Measurements from ENCODE around the gene CLDN11.

Gene CLDN11

DNA sequence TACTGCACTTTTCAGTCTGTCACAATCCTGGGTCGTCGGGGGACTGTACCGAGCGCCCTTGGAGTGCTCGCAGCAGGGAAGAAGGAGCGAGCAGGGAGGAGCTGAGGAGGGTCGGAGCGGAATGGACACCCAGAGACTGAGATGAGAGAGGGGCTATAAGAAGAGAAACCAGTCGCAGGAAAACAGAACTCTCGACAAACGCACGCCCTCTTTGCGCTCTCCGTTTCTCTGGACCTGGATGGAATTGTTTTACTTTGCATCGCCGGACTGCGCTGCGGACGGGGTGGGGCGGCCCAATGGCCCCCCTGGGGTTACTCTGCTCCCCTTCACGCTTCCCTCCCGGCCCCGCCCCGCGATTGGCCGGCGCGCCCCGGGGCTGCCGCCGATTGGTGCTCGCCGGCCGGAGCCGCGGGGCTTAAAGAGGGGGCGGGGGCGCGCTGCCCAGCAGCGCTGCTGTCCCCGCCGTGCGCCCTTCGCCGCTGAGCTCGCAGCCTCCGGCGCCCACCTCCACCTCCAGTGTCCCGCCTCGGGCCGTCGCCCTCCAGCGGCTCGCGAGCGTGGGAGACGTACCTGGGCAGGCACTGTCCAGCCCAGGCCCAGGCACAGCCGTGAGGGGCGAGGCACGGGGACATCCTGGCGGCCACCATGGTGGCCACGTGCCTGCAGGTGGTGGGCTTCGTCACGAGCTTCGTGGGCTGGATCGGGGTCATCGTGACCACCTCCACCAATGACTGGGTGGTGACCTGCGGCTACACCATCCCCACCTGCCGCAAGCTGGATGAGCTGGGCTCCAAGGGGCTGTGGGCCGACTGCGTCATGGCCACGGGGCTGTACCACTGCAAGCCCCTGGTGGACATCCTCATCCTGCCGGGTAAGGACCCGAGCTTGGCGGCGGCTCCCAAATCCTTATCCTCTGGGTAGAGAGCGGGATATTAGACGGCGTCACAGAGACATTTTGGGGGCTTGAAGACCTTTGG lies at the start of gene CLDN11:
Gene CLDN11, plus strand, starts transcription at position 447 of the 977 bp plus-strand sequence. Its CDS starts 199 bp downstream, at position 646.
- DNase-seq (ENCODE audit: low spot score) = peak; percentile 93

DNA sequence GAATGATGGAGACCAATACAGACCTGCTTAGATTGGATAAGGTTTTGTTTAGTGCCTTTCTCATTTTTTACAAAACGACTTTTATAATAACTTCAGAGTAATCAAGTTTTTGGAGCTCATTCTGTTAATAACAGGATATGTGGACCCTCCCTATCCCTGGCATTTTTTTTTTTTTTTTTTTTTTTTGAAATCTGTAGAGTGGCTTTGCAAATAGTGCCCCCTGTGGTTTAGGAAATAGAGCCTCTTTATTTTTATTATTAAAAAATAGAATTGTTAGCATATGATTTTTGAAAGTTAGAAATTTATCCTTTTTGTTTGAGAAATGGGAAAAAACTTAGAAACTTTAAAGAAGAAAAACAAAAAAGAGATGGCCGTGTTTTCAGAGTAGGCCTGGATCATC lies 49.7 kb upstream of the CLDN11 start:
- peak; percentile 20 for DNase-seq (ENCODE audit: low spot score)

DNA sequence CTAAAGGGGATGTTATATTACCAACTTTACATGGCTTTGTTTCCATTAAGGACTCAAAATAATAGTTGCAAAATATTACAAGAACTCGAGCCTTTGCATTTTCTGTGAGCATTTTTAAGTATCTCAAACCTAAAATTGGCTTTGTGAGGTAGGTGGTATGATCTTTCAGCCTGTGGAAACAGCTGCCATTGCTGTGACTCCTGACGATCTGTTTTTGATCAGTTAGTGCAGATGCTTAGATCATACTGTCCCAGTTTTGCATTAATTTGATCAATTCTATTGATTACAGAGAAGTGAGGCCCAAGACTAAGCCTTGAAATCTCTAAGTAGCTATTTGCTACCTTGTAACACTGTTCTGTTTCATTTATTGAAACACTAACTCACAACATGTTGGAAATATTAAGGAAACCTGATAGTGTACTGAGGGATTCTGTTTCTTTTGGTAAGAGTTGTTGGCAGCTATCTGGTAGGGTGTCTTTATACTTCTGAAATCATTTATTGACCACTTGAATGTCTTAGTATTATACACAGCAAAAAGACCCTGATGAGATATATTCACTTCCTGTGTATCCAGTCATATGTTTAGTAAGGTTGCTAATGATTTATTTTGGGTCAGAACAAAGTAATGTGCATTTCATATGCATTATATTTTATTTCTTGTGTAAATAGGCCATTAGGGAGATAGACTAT lies 46.3 kb upstream of the CLDN11 start:
- DNase-seq (ENCODE audit: low spot score) = no peak

DNA sequence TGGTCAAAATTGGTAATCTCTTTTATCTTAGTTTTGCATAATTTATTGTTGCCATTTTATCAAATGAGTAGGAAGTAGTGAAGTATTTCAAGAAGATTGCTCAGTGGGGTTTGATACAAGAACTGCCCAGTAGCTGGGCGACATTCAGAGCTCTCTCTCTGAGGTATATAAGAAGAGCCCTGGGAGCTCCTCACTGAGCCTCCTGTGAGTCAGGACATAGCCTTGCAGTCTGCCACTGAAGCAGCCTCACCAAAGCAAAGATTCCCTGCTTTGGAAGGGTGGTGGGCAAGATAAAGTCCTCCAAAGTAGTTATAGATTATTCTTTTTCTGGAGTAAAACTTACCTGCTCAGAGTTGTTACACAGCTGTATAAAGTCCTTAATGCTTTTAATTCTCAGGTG lies 35.1 kb upstream of the CLDN11 start:
- peak; percentile 31 for DNase-seq (ENCODE audit: low spot score)

DNA sequence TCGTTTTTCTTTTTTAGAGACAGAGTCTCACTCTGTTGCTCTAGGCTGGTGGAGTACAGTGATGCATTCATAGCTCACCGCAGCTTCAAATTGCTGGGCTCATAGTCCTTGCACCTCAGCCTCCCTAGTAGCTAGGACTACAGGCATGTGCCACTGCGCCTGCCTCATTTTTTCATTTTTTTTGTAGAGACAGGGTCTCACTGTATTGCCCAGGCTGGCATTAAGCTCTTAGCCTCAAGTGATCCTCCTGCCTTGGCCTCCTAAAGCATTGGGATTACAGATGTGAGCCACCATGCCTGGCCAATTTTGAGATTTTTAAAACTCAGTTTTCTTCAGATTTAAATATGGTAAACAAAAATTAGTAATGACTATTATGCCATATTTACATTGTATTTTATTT lies 32.2 kb upstream of the CLDN11 start:
- DNase-seq (ENCODE audit: low spot score) = no peak

DNA sequence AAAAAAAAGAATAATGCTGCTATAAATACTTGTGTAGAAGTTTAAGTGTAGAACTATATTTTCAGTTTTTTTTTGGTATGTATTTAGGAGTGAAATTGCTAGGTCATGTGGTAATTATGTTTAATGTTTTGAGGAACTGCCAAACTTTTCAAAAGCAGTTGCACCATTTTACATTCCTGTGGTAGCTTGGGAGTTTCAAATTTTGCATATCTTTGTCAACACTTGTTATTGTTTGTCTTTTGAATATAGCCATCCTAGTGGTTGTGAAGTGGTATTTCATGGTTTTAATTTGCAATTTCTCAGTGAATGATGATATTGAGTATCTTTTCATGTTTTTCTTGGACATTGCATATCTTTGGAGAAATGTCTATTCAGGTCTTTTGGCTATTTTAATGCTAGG lies 30.7 kb upstream of the CLDN11 start:
- DNase-seq (ENCODE audit: low spot score) = peak; percentile 6

DNA sequence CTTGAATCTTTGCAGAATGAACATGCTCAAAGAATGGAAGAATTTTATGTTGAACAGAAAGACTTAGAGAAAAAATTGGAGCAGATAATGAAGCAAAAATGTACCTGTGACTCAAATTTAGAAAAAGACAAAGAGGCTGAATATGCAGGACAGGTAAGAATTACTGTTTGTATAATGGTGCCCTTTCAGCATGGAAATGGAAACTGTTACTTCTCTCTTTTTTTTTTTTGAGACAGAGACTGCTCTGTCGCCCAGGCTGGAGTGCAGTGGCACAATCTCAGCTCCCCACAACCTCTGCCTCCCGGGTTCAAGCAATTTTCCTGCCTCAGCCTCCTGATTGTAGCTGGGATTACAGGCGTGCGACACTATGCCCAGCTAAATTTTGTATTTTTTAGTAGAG lies 27.6 kb upstream of the CLDN11 start:
- no peak for DNase-seq (ENCODE audit: low spot score)

DNA sequence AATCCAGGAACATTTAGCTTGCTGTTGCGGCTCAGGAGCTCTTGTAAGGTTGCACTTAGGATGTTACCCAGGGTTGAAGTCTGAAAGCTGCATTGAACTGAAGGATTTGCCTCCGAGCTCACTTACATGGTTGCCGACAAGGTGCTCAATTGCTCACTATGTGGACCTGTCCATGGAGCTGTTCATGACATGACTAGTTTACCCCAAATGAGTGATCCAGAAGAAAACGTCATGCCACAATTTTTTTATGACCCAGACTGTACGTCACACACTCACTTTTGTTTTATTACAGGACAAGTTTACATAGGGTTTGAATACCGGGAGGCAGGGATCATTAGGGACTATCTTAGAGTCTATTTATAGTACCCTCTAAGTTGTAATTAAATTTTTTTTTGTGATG lies 21.0 kb upstream of the CLDN11 start:
- no peak for DNase-seq (ENCODE audit: low spot score)

DNA sequence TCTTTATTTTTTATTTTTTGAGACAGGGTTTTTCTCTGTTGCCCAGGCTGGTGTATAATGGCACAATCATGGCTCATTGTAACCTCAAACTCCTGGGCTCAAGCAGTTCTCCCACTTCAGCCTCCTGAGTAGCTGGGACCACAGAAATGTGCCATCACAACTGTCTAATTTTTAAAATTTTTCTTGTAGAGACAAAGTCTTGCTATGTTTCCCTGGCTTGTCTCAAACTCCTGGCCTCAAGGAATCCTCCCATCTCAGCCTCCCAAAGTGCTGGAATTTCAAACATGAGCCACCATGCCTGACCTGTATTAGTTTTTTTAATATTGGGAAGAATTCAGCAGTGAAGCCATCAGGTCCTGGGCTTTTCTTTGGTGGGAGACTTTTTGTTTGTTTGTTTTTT lies 13.6 kb upstream of the CLDN11 start:
- no peak for DNase-seq (ENCODE audit: low spot score)

DNA sequence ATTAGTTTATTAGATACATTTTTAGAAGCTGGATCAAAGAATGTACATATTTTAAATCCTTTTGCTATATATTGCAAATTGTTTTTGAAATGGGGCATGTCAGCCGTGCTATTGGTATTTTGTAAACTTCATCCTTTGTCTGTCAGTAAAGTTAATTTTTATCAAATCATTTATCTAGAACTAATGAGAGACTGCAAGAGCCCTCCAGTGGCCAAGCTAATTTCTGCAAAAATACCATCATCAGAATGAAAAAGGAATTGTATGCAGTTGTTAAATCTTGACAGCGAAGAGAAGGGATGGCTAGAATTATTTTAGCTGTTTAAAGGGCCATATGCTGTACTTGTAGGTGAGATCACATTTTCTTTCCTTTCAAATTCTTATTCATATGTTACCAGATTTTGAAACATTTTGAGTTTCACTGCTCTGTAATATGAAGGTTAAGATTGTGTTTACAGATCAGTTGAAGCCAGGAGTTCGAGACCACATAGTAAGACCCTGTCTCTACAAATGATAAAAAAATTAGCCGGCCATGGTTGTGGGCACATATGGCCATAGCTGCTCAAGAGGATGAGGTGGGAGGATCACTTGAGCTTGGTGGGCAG lies 8.1 kb upstream of the CLDN11 start:
- DNase-seq (ENCODE audit: low spot score) = peak; percentile 44

DNA sequence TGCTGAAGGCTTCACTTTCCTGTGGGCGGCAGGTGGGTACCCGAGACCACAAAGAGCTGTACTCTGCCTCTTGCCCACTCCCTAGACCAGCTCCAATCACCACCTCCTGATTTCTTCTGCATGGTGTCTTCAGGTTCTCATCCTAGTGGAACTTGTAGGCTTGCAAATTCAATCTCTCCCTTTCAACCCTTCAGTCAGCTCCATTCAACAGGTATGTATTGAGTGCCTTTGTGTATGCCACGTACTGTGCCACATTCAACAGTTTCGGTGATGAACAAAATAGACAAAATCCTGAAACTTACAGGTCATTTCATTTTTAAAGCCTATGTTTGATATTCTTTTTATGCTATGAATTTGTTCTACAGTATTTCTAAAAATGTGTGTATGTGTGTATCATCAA lies 5.4 kb upstream of the CLDN11 start:
- no peak for DNase-seq (ENCODE audit: low spot score)

DNA sequence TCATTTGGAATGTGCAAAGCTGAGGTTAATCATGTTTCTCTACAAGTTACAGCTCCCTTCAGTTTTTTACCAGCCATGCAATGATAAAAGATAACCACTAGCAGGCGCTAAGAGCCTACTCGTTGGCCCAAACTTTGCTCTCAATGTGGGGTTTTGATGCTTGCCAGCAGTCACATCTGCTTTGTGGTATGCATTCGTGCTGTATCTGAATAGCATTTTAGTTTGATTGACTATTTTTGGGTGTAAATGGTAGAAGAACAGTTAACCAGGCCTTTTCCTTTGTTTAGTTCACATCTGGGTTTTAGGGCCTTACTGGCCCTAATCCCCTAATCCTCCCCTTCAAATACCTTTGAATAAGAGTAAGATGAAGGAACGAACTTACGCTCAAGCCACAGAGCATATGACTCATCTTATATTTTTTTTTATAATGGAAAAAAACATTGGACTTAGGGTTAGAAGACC lies 4.4 kb upstream of the CLDN11 start:
- DNase-seq (ENCODE audit: low spot score) = peak; percentile 82

DNA sequence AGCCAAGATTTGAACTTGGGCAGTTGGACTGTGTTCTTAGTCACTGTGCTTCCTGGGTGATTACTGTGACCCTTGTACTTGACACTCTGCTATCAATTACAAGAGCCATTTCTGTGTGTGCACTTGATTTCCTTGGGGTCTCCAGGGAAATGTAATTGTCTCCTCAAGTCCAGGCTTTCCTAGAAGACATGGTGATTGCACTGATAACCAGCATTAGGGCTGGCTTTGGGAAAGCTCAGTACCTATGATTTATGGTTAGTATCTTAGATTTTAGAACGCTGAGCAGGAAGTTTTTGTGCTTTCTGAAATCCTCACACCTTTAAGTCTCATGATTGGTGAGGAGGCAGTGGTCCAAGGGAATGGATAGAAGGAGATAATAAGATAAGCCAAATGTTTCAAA lies 1.6 kb upstream of the CLDN11 start:
- no peak for DNase-seq (ENCODE audit: low spot score)

DNA sequence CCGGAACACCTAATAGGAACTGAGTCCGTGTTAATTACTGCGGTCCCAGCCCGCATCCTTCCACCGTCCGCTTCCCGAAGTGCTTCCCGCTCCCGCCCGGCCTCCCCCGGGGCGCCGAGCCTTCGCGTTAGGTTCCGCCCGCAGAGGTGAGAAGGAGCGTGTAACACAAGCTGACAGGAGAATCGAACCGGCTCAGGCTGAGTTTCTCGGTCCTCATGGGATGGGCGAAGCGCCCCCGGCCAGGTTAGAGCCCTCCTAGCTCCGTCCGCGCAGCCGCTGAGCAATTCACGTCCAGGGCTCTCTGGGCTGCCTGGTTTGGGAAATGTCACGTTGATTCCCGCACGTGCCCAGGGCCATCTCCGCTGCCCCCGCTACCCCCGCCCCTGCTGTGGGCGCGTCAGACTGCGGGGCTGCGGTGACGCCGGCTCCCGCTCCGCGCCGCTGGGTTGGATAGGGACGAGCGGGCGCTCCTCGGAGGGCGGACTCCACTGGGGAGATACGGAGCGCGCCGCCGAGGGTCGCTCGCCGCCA lies 954 bp downstream of the CLDN11 start:
- peak; percentile 43 for DNase-seq (ENCODE audit: low spot score)

DNA sequence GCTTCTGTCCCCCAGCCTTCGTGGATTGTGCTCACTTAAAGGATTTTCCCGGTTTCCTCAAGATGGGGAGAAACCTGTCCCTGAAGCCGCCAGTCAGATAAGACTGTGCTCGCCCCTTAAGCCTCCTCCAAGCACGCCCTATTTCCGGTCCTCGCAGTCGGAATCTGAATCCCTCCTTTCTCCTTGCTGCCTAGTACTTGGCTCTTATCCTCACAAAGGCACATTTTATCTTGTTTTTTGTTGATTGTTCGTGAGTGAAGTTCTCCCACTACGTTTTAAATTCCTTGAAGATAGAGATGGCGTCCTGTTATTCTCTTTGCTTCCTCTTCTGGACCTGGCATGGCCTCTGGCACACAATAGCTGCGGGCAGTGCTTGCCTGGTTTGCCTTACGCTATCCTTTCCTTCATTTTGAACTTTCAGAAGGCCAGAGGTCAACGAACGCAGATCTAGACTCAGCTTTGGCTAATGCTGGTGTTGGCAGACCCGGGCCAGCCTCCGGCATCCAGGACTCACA lies 1.7 kb downstream of the CLDN11 start:
- no peak for DNase-seq (ENCODE audit: low spot score)

DNA sequence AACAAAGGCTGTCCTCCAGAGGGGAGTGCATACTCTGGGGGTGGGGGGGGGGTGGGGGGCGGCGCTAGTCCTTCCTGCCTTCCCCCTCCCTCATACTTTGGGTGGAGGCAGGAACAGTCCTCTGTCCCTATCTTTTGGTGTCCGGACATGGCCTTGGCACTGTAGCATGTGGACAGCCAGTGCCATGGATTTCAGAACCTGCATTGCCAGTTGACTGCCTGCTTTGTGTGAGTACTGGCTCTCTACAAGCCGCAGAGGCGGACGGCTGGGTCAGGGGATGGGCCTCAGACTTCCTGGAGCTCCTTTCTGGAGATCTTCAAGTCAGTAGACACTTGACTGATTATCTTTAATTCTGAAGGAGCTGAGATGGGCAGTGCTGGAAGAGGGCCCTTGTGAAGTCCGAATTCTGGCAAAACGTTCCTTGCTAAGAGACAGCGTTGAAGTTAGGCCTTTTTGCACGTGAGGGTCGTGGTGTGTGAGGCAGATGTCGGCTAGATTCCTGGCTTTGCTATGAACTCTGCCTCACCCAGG lies 2.5 kb downstream of the CLDN11 start:
- DNase-seq (ENCODE audit: low spot score) = peak; percentile 62

DNA sequence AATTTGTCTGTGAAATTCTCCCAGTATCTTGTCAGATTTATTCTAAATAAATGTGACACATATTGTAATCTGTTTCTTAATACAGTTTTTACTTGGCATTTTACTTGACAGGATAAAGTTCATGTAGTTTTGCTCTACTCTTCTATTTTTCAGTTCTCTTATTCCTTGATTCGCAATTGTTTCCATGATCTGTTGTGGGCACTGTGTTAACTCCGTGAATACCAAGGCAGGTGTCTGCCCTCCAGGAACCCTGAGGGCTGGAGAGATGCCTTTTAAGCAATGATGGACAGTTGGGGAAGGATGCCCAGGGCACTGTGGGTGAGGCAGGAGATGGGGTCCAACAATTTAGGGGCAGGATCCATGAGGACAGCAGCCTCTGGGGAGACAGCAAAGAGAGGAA lies 3.1 kb downstream of the CLDN11 start:
- no peak for DNase-seq (ENCODE audit: low spot score)

DNA sequence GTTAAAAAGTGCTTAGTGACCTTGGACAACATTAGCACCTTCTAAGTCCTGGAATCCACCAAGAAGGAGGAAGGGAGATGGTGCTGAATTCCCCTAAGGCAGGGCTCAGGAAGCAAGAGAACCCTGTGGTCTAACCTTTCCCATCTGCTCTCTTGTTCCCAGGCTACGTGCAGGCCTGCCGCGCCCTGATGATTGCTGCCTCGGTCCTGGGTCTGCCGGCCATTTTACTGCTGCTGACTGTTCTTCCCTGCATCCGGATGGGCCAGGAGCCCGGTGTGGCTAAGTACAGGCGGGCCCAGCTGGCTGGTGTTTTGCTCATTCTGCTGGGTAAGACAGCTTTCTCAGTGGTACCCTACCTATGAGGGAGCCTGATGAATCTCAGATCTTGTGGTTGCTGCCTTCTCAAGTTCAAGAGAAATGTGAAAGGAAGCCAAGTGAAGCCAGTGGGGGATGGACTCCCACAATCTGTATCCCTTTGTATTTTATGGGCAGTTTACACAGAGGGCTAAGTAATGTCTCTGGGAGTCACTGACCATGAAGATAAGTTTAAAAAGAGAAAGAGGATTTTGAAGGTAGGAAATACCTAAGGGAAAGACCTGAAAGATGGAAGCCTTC lies 4.4 kb downstream of the CLDN11 start:
- DNase-seq (ENCODE audit: low spot score) = no peak

DNA sequence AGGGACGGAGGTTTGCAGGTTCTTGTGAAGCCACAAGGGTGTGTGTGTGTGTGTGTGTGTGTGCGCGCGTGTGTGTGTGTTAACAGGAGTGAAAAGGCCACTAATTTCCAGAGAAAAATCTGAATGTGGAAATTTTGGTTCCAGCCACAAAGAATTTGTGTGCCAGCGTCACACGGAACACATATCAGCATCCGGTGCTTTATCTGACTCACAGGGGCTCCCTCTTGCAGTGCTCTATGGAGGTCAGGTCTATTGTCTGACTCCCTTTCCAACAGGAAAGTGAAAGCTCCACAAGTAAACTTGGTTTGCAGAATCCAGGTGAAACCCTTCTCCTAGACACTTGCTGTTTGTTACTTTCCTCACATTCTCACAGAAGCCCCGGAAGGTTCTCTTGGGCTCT lies 6.2 kb downstream of the CLDN11 start:
- DNase-seq (ENCODE audit: low spot score) = no peak

DNA sequence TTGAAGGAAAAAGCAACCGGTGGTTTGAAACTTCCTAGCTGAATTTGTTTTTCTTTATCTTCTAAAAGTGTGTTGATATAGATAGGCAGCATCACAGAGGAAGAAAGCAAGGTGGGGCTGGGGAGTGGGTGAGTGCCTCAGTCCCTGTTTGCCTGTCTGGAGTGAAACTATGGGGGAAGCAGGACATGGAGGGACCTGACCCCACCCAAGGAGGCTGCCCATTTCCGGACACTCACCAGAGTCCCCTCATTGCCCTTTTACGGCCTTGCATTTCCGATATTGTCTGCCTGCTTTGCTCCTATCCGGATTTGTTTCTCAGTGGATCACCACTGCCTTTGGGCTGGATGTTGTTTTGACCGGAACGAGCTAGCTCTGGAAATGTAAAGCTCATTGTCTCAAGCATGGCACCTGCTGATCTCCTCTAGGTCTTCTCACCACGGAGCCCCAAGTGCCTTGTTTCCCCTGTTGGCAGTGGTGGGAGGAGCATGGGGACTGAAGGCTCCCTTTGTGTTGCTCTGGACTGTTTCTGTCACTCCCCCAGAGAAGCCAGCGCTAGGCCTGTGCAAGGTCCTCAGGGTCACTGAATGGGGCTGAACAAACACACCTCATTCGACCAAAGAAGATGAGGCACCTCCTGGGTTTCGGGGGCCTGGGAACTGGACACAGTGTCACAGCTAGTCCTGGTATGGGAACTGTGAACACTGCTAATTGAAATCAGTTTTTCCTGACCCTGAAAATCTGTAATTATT lies 7.0 kb downstream of the CLDN11 start:
- DNase-seq (ENCODE audit: low spot score) = no peak

Measured in GM03348 (cell line).